HCT116 (cell line): Measurements from ENCODE around the gene CETN1.

Experiments used
- CEBPB ChIP-seq: IDR thresholded peaks from 2 replicates; pipeline ENCODE4 v1.6.1; 2012; ENCODE audit warnings: low read depth
- EGR1 ChIP-seq: IDR thresholded peaks from 2 replicates; pipeline ENCODE4 v1.6.1; 2012; ENCODE audit warnings: low read depth
- RAD21 ChIP-seq: IDR thresholded peaks from 2 replicates; pipeline ENCODE4 v1.6.1; 2012; ENCODE audit warnings: low read depth, mild to moderate bottlenecking
- YY1 ChIP-seq: IDR thresholded peaks from 2 replicates; pipeline ENCODE4 v1.6.1; 2011; ENCODE audit warnings: low read length, low read depth, moderate library complexity, mild to moderate bottlenecking; ENCODE audit not compliant: insufficient replicate concordance; ENCODE audit errors: extremely low read depth
- TF ChIP-seq, protein P1 (sequence below), 3 experiments: fragments of 200-600 bp in 1 of 3; sonication (generic) in 1 of 3; IDR thresholded peaks in 2 of 3; conservative IDR thresholded peaks in 1 of 3; 2 replicates each; pipeline ENCODE4 v1.5.1; 2012 to 2017; ENCODE audit warnings: low read depth in 2 of 3, low read length in 2 of 3, antibody characterized with exemption in 1 of 3, borderline replicate concordance in 1 of 3, control low read depth in 1 of 3, mild to moderate bottlenecking in 1 of 3, mixed read lengths in 1 of 3, mixed run types in 1 of 3, moderate library complexity in 1 of 3; ENCODE audit not compliant: insufficient read depth in 1 of 3

DNA sequence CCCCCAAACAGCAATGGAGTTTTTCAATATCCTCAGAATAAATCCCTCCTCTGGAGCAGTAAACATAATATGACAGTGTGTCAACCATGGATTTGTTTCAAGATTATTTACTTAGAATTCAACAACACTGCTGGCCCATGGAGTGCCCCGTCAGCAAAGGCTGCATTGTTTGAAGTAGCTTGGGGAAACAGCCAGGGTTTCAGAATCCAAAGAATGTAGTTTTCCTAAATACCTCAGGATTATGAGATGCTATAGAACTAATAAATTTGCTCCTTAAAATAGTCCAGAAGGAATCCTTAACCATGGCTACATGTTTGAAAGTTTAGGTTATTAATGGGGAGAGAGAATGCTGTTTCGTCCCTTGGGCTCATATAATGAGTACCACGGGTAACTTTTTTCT is 13.1 kb upstream of the CETN1 start:
- TF ChIP-seq RAD21 (no peak), CEBPB (no peak), EGR1 (no peak), YY1 (no peak)
- TF ChIP-seq, protein P1, sequence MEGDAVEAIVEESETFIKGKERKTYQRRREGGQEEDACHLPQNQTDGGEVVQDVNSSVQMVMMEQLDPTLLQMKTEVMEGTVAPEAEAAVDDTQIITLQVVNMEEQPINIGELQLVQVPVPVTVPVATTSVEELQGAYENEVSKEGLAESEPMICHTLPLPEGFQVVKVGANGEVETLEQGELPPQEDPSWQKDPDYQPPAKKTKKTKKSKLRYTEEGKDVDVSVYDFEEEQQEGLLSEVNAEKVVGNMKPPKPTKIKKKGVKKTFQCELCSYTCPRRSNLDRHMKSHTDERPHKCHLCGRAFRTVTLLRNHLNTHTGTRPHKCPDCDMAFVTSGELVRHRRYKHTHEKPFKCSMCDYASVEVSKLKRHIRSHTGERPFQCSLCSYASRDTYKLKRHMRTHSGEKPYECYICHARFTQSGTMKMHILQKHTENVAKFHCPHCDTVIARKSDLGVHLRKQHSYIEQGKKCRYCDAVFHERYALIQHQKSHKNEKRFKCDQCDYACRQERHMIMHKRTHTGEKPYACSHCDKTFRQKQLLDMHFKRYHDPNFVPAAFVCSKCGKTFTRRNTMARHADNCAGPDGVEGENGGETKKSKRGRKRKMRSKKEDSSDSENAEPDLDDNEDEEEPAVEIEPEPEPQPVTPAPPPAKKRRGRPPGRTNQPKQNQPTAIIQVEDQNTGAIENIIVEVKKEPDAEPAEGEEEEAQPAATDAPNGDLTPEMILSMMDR (IDR thresholded peaks at IDR 0.05 in 2 of 3, conservative IDR thresholded peaks at IDR 0.05 in 1 of 3; ENCODE audit: borderline replicate concordance in 1 of 3, insufficient read depth in 1 of 3, low read depth in 2 of 3, low read length in 2 of 3) = no peak
